ENCODE data around the gene PLXDC2.

PLXDC2 gene

GRCh38 chr10:20314431-20314830 lies 498.2 kb downstream of the PLXDC2 start:
- no peak for DNase-seq (ENCODE audit: low read depth in 1 of 2, low spot score in 1 of 2)

- DNase-seq (ENCODE audit: low read depth in 1 of 2, low spot score in 1 of 2): no peak
Observed at GRCh38 chr10:20327954-20328353, 511.7 kb downstream of the PLXDC2 start.

- DNase-seq (ENCODE audit: low read depth in 1 of 2, low spot score in 1 of 2): no peak
Observed at GRCh38 chr10:20330246-20330645, 514.0 kb downstream of the PLXDC2 start.

GRCh38 chr10:20334559-20334958 lies 518.3 kb downstream of the PLXDC2 start:
- no peak for DNase-seq (ENCODE audit: low read depth in 1 of 2, low spot score in 1 of 2)
